HL-60 (cell line): ENCODE measurements around the gene SPSB3.

Experiments
- CTCF ChIP-seq: IDR thresholded peaks from one replicate; pipeline ENCODE4 v1.5.1; 2011; ENCODE audit warnings: low read length, control low read depth, inconsistent platforms; ENCODE audit not compliant: insufficient read depth
- GABPA ChIP-seq: IDR thresholded peaks from 2 replicates; pipeline ENCODE4 v1.6.1; 2012; ENCODE audit warnings: low read depth
- POLR2AphosphoS5 ChIP-seq: IDR thresholded peaks from 2 replicates; pipeline ENCODE4 v1.6.1; 2012; ENCODE audit warnings: low read depth
- SPI1 ChIP-seq: IDR thresholded peaks from 2 replicates; pipeline ENCODE4 v1.6.1; 2012; ENCODE audit warnings: low read depth, mild to moderate bottlenecking, borderline replicate concordance

- TF ChIP-seq POLR2AphosphoS5, result no peak
- no peak for TF ChIP-seq CTCF
- no peak for TF ChIP-seq GABPA
- no peak for TF ChIP-seq SPI1
Observed at GRCh38 chr16:1758923-1759322, 23.4 kb downstream of the SPSB3 start.
